Keratinocyte (primary cell): ENCODE data around the gene DGKH. TPM values are rescaled to one million over a fixed set of nuclear protein-coding genes. Genes with fewer than 3 reads are reported as not detected.

Experiments
- DNase-seq: peaks from one replicate; pipeline ENCODE4 v3.0.0-alpha.2; 2011; ENCODE audit warnings: low read depth, missing footprints, low spot score
- FAIRE-seq: peaks from 2 replicates; lab custom pipeline; 2011; peaks lifted over from hg19 to GRCh38; lab: Jason Lieb, UNC
- H2AFZ ChIP-seq: 2 replicates; pipeline ENCODE4 v1.6.0; 2012; ENCODE audit warnings: low read length, control low read depth, inconsistent platforms; ENCODE audit not compliant: control insufficient read depth
- H3K27ac ChIP-seq: 2 replicates; pipeline ENCODE4 v1.5.1; 2011; ENCODE audit warnings: low read length; ENCODE audit not compliant: control insufficient read depth, insufficient read depth
- H3K27me3 ChIP-seq: 3 replicates; pipeline ENCODE4 v1.6.0; 2011; ENCODE audit warnings: low read length; ENCODE audit not compliant: control insufficient read depth, insufficient read depth; ENCODE audit errors: extremely low read depth
- H3K36me3 ChIP-seq, 2 experiments: 2 replicates in 1 of 2; 3 replicates in 1 of 2; pipeline ENCODE4 v1.5.1; 2011; ENCODE audit warnings: low read length in 2 of 2, mild to moderate bottlenecking in 1 of 2; ENCODE audit not compliant: control insufficient read depth in 2 of 2, insufficient read depth in 2 of 2; ENCODE audit errors: extremely low read depth in 1 of 2
- H3K4me1 ChIP-seq: 3 replicates; pipeline ENCODE4 v1.5.1; 2011; ENCODE audit warnings: low read length; ENCODE audit not compliant: control insufficient read depth, insufficient read depth; ENCODE audit errors: extremely low read depth
- H3K4me2 ChIP-seq: 3 replicates; pipeline ENCODE4 v1.6.0; 2011; ENCODE audit warnings: low read depth, low read length; ENCODE audit not compliant: control insufficient read depth, insufficient read depth; ENCODE audit errors: extremely low read depth
- H3K4me3 ChIP-seq, 3 experiments: fragments of 200-600 bp in 1 of 3; sonication (generic) in 1 of 3; 2 replicates in 2 of 3; 3 replicates in 1 of 3; pipeline ENCODE4 v1.5.1; 2011 to 2016; ENCODE audit warnings: low read length in 3 of 3, mild to moderate bottlenecking in 3 of 3, control low read depth in 2 of 3, inconsistent platforms in 1 of 3, low read depth in 1 of 3, mixed read lengths in 1 of 3, mixed run types in 1 of 3, moderate library complexity in 1 of 3; ENCODE audit not compliant: control insufficient read depth in 2 of 3, insufficient read depth in 2 of 3; ENCODE audit errors: extremely low read depth in 1 of 3
- H3K79me2 ChIP-seq: 2 replicates; pipeline ENCODE4 v1.6.0; 2012; ENCODE audit warnings: low read length; ENCODE audit not compliant: control insufficient read depth, insufficient read depth
- H3K9ac ChIP-seq: 3 replicates; pipeline ENCODE4 v1.6.0; 2011; ENCODE audit warnings: low read length; ENCODE audit not compliant: control insufficient read depth, insufficient read depth; ENCODE audit errors: extremely low read depth
- H3K9me1 ChIP-seq: 3 replicates; pipeline ENCODE4 v1.6.0; 2011; ENCODE audit warnings: low read length; ENCODE audit not compliant: control insufficient read depth, insufficient read depth; ENCODE audit errors: extremely low read depth
- H3K9me3 ChIP-seq: 2 replicates; pipeline ENCODE4 v1.5.1; 2012; ENCODE audit warnings: low read depth, low read length; ENCODE audit not compliant: control insufficient read depth
- H4K20me1 ChIP-seq: 3 replicates; pipeline ENCODE4 v1.6.0; 2011; ENCODE audit warnings: low read length; ENCODE audit not compliant: control insufficient read depth, insufficient read depth; ENCODE audit errors: extremely low read depth
- CTCF ChIP-seq, 3 experiments: IDR thresholded peaks in 1 of 3; conservative IDR thresholded peaks in 1 of 3; optimal IDR thresholded peaks in 1 of 3; 2 replicates in 2 of 3; 3 replicates in 1 of 3; pipeline versions ENCODE3 to v1.5.1; 2011; ENCODE audit warnings: low read length in 3 of 3, mild to moderate bottlenecking in 3 of 3, moderate library complexity in 2 of 3, control low read depth in 1 of 3, inconsistent platforms in 1 of 3; ENCODE audit not compliant: insufficient read depth in 2 of 3; ENCODE audit errors: extremely low read depth in 1 of 3
- EZH2 ChIP-seq: IDR thresholded peaks from one replicate; pipeline ENCODE4 v1.6.1; 2012; ENCODE audit warnings: inconsistent platforms, mild to moderate bottlenecking, low read length, moderate library complexity
- dilution Hi-C: fragments of 300-500 bp; cut with MboI; formaldehyde crosslinking; loops from one replicate; pipeline ENCODE4 v1.7.0; 2020; ENCODE audit warnings: low sequenced_read_pairs; ENCODE audit not compliant: extremely low pct_ligation_motif_present
- polyA plus RNA-seq, 5 experiments: library from polyadenylated mRNA; depleted of rRNA in 3 of 5; stranded (reverse) in 3 of 5; stranded (forward) in 1 of 5; unstranded in 1 of 5; fragments of >200 nt; gene quantifications; 1 replicate in 1 of 5; 2 replicates in 3 of 5; 3 replicates in 1 of 5; pipeline versions ENCODE4 v1.2.1 to v1.2.3, GENCODE V29; 2011 to 2012; ENCODE audit warnings: missing spikeins in 2 of 5, low read depth in 1 of 5, low replicate concordance in 1 of 5

DGKH gene
- polyA plus RNA-seq, 1 donor (not counting 4 experiments of a cell fraction or from before 2014, with no cell fraction given) = 12.8 TPM

DNA sequence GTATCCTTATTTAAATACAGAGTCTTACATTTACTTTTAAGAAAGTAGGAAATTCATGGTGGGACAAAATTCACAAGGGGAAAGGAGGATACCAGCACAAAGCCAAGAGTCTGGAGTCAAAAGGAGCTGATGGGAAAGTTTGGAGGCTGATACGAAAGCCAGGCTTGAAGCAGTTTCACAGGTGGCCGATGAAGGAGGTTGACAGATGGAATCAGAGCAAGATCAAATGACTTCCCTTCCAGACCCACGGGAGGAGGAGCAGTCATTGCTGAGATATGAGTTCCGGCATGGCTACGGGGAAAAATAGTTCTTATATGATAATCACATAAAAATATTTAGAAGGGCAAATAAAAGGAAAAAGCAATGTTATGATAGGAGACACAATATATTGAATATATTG lies 65.0 kb downstream of the DGKH start:
- H3K9me1 ChIP-seq = no peaks in the 10 kb centered on the region
- no peak for FAIRE-seq
- dilution Hi-C loops = no loop called here

GRCh38 chr13:42114278-42114677 lies 65.8 kb downstream of the DGKH start:
- FAIRE-seq (no peak), DNase-seq (no peak)
- H3K4me3 ChIP-seq = no peak overlapping the region
- TF ChIP-seq CTCF (optimal IDR thresholded peaks at IDR 0.05 in 1 of 3, IDR thresholded peaks at IDR 0.05 in 1 of 3, conservative IDR thresholded peaks at IDR 0.05 in 1 of 3; ENCODE audit: extremely low read depth in 1 of 3, insufficient read depth in 2 of 3, low read length in 3 of 3) (no peak), EZH2 (no peak)
- H3K4me1 ChIP-seq = peaks cover 21% of the 10 kb centered on the region
- no peak overlapping the region for H3K9ac ChIP-seq
- H3K27me3 ChIP-seq = no peaks in the 10 kb centered on the region
- H3K4me2 ChIP-seq = no peak overlapping the region
- no peaks in the 10 kb centered on the region for H3K9me3 ChIP-seq
- peaks cover 58% of the 10 kb centered on the region for H3K79me2 ChIP-seq
- no peak overlapping the region for H3K27ac ChIP-seq
- no peak overlapping the region for H2AFZ ChIP-seq
- no peaks in the 10 kb centered on the region for H3K9me1 ChIP-seq
- H4K20me1 ChIP-seq = peaks cover 7% of the 10 kb centered on the region
- peaks cover 2 to 5% of the 10 kb centered on the region in 2 experiments for H3K36me3 ChIP-seq
- dilution Hi-C loops = no loop called here

More for the DNA sequence above, 65.0 kb downstream of the DGKH start:
- Histone ChIP-seq H4K20me1 (peaks cover 4% of the 10 kb centered on the region), H3K79me2 (peaks cover 58% of the 10 kb centered on the region), H3K27ac (no peak overlapping the region), H3K4me1 (peaks cover 21% of the 10 kb centered on the region), H3K36me3 (no peaks in the 10 kb centered on the region), H3K27me3 (no peaks in the 10 kb centered on the region), H3K9ac (no peak overlapping the region), H3K4me3 (no peak overlapping the region), H3K9me3 (no peaks in the 10 kb centered on the region), H3K4me2 (no peak overlapping the region), H2AFZ (no peak overlapping the region)
- TF ChIP-seq CTCF (optimal IDR thresholded peaks at IDR 0.05 in 1 of 3, IDR thresholded peaks at IDR 0.05 in 1 of 3, conservative IDR thresholded peaks at IDR 0.05 in 1 of 3; ENCODE audit: extremely low read depth in 1 of 3, insufficient read depth in 2 of 3, low read length in 3 of 3) (no peak), EZH2 (no peak)
- DNase-seq = no peak
